DMS153 (cell line): ENCODE data around the gene MYT1.
A peak's percentile ranks its signal among the peaks of the same experiment; 100 is the strongest.
"Not testable (repeated sequence)": the region's sequence is repeated elsewhere in the genome, so short reads cannot be mapped to it uniquely, and the experiment has no call there.

Experiments
- DNase-seq: peaks from one replicate; lab custom pipeline; 2025; lab: John Stamatoyannopoulos, UW

Gene MYT1

GRCh38 chr20:64231621-64232550 is 67.6 kb downstream of the MYT1 start:
- no peak for DNase-seq

- peak; percentile 83 for DNase-seq
These were observed 68.5 kb downstream of the MYT1 start for GRCh38 chr20:64232794-64233193.

DNA sequence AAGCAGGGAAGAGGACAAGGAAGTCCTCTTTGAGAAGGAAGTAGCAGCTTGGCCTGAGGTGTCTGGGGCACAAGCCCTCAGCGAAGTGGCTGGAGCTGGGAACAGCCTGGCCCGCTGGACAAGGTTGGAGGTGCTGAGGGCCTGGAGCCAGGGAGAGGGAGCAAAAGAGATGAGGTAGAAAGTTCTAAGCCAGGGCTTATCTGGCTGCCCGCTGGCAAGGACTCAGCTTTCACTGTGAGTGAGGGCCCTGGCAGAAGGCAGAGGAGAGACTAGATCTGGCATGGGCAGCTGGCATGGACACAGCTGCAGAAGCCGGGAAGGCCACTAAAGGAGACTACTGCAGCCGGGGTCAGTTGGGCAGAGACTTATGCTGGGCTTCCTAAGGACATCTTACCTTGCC is 69.5 kb downstream of the MYT1 start:
- no peak for DNase-seq

GRCh38 chr20:64234291-64234791 is 70.1 kb downstream of the MYT1 start:
- no peak for DNase-seq

DNA sequence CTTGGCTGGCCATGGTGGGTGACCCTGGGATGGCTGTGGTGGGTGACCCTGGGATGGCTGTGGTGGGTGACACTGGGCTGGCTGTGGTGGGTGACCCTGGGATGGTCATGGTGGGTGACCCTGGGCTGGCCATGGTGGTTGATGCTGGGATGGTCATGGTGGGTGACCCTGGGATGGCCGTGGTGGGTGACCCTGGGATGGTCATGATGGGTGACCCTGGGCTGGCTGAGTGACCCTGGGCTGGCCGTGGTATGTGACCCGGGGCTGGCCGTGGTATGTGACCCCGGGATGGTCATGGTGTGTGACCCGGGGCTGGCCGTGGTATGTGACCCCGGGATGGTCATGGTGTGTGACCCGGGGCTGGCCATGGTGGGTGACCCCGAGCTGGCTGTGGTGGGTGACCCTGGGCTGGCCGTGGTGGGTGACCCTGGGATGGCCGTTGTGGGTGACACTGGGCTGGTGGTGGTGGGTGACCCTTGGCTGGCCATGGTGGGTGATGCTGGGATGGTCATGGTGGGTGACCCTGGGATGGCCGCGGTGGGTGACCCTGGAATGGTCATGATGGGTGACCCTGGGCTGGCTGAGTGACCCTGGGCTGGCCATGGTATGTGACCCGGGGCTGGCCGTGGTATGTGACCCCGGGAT is 70.8 kb downstream of the MYT1 start:
- DNase-seq: not testable (repeated sequence)

DNA sequence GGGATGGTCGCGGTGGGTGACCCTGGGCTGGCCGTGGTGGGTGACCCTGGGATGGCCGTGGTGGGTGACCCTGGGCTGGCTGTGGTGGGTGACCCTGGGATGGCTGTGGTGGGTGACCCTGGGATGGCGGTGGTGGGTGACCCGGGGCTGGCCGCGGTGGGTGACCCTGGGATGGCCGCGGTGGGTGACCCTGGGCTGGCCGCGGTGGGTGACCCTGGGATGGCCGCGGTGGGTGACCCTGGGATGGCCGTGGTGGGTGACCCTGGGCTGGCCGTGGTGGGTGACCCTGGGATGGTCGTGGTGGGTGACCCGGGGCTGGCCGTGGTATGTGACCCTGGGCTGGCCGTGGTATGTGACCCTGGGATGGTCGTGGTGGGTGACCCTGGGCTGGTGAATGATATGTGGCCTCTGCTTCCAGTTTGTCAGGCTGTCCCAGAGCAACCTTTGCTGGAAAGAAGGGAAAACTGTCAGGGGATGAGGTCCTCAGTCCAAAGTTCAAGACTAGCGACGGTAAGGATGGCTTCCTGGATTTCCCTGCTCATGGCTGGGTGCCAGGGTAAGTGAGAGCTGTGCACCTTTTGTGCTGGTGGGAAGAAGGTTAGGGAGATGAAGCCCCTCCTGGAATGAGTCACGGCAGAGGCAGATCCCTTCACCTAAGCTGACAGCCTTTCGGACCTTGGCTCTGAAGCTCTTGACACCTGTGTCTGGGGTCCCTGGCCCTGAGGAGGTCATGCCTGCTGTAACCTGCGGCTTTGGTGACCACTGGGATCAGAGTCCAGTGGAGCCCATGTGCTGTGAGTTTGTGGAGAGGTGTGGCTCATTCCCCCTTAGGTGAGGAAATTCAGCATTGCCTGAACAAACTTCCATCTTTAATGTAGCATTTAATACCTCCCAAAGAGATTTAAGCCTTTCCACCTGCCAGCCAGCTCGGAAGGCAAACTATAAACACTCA is 72.2 kb downstream of the MYT1 start:
- no peak for DNase-seq

- no peak for DNase-seq
These were observed 73.1 kb downstream of the MYT1 start for GRCh38 chr20:64237316-64237715.

GRCh38 chr20:64238115-64238825 is 74.0 kb downstream of the MYT1 start:
- DNase-seq: no peak

GRCh38 chr20:64238851-64239387 is 74.7 kb downstream of the MYT1 start:
- DNase-seq: no peak

DNA sequence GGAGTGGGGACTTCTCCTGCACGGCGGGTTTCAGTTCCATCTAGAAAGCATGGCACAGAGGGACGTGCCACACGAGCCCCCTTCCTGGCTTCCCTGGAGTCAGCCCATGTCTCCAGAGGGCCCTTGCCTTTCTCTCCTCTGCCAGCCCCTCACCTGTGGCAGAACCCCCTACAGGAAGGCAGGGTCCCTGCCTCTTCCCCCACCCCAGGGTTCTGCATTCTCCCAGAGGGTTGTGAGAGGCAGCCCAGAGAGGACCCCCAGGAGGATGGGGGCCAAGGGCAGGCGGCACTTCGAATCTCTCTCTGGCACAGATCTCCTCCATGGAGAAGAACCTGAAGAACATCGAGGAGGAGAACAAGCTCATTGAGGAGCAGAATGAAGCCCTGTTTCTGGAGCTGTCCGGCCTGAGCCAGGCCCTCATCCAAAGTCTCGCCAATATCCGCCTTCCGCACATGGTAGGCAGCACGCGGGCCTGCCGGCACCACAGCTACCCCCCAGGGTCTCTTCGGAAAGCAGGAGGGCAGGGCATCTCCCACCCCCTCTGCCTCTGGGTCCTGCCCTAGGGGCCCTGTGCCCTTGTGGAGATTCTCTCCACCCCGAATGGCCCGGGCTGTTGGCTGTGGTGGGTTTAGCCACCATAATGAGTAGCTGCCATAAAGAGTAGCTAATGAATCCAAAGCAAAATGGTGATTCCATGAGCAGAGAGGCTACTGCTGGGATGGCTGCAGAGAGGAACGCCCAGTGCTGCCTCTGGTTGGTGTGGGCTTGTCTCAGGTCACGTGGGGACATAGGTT is 75.4 kb downstream of the MYT1 start:
- no peak for DNase-seq

DNA sequence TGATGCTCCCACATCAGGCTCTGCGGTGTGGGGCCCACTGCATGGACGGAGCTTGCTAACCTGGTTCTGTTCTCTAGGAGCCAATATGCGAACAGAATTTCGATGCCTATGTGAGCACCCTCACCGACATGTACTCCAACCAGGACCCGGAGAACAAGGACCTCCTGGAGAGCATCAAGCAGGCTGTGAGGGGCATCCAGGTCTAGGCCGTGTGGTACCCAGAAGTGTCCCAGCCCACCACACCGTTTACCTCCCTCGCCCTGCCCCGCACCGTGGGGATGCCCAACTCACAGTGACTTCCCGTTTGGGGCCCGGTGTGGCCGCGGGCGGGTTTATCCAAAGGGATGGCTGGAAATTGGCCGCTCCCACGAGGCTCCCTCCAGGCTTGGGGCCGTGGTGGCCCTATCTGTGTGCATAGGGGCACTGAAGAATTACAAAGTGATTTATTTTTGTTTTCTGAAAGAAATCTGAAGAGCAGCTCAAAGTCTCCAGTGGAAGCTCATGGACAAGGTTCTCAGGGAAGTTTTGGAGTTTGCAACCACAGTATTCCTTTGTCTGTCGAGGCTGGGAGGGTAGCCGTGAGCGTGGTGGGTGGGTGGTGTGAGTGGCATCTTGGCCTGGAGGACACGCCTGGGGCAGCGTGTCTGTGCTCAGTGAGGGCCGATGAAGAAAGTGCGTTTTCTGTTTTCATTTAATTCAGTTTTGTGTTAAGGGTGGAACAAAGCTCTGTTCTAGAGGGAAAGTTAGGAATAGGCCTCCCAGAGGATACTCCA is 76.2 kb downstream of the MYT1 start:
- no peak for DNase-seq

GRCh38 chr20:64241061-64241460 is 76.8 kb downstream of the MYT1 start:
- no peak for DNase-seq

DNA sequence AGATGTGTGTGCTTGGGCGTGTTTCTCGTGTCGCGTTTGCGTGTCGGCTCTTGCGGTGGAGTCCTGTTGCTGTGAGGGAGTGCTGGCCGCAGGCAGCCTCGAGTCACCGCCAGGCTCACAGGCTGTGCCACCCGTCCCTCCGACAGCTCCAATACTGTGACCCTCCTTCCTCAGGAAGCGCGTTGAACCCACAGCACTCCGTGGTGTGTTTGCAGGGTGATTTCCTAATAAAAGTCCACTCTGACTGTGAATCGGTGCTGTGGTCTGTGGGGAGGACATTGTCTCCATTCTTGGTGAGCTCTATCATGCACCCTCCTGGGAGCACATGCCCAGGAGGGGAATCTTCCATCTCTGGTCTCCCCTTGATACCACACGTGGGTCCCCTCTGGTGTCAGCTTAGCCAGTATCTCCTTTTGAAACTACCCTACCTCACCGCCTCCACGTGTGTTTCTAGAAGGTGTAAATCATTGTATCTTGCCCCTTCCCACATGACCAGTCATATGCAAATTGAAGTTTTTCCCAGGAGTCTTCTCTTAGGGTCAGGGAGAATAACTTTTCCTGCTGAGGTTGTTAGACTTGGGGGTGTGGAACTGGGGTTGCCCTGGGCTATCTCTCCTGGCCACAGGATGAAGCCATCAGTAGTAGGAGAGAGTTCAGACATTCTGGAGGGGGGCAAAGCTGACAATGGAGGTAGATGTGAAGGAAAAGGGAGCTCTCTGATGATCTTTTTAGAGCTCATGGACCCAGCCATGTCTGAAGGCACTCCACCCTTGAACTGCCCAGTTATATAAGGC is 77.9 kb downstream of the MYT1 start:
- DNase-seq: no peak

GRCh38 chr20:64242797-64243475 is 78.7 kb downstream of the MYT1 start:
- no peak for DNase-seq

DNA sequence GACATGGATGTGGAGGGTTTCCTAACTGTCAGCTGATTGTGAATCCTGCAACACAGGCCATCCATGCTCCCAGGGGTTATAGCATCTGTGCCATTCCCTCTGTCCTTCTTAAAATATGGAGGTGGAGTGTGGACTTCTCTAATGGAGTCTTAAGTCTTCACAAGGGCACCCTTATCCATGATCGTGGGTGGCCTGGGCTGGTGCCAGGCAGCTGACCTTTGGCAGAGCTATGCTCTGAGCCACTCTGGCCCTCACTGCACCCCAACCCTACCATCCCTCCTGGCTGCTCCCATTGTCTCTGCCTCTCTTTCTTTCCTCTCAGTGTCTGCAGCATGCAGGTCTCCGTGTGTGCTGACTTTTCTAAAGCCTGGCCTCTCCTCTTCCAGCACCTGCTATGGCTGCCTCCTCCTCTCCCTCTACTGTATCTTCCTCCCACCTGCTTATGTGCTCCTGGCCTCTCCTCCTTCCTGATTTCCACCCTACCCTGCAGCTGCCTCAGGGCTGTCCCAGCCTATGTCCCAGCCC is 80.1 kb downstream of the MYT1 start:
- no peak for DNase-seq

DNA sequence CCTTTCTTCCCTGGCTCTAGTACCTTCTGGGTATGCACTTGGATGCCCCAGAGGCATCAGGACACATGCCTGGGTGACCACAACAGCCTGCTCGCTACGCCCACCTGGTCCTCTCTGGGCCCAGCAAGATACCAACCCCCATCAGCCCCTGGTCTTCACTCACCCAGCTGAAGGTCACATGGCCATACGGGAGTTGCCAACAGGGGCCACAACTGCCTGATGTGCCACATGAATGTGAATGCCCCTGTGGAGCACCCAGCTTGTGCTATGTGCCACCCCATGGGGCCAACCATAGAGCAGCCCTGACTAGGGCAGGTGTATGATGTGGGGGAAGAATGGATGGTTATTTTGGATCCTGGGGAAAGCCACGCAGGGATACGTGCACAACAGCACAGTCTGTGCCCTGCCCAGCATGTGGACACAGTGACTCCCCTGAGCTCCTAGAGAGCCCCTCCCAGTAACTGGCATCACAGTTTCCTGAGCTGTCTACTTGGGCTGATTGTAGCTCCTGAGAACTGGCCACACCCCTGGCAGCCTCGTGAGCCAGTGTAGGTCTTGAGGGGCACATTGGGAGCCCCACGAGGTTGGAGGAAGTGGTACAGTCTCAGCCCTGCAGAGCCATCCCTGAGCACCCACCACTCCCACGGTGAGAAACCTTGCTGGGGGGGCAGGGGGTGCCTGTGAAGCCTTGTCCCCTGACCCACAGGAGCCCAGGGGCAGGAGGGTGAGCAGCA is 80.8 kb downstream of the MYT1 start:
- DNase-seq: no peak
